ENCODE results near the gene TBC1D14. TPM values are rescaled to one million over a fixed set of nuclear protein-coding genes. Genes with fewer than 3 reads are reported as not detected.

TBC1D14 gene
- polyA plus RNA-seq, 1 of the 3 experiments (the other 2 are of a cell fraction), result 39.5 TPM

DNA sequence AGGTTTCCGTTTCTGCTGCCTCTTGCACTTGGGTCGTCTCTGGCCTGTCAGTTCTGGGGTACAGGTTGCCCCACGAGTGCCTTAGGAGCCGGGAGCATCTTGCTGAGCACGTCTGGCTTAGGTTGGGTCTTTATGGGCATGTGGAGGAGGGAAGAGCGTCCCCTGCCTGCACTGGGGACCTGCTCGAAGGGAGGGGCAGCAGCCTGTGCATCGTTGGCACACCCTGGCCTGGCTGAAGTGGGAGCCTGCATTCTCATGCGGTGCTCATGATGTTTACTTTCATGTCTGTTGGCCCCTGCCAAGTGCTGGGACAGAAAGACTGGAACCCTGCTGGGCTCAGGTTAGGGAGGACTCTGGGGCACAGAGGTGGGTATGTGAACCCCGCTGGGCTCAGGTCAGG is 109.7 kb downstream of the TBC1D14 start:
- POLR2A ChIA-PET, result no interaction called here
- DNase-seq, result no peak
- Histone ChIP-seq H3K9ac (no peak overlapping the region), H3K79me2 (ENCODE audit: insufficient read depth) (no peaks in the 10 kb centered on the region; the same call in 1 of the 2 replicates), H3K9me2 (no peaks in the 10 kb centered on the region), H3K4me2 (no peak overlapping the region), H3K4me1 (ENCODE audit: control insufficient read depth in 1 of 2, insufficient read depth in 2 of 2, low read depth in 1 of 2, low read length in 1 of 2) (peaks cover 0 to 6% of the 10 kb centered on the region in 2 experiments; a peak in 1 of 4 replicates), H2AFZ (ENCODE audit: low read depth) (no peak overlapping the region), H3K36me3 (replicated peaks in 1 of 2; ENCODE audit: control insufficient read depth in 1 of 2, insufficient read depth in 2 of 2, low read length in 1 of 2) (peaks cover 9 to 33% of the 10 kb centered on the region in 2 experiments), H3K4me3 (ENCODE audit: low read depth in 2 of 2, low read length in 1 of 2) (no peak overlapping the region), H3K27ac (ENCODE audit: low read depth in 2 of 2, low read length in 1 of 2) (no peak overlapping the region), H4K20me1 (ENCODE audit: insufficient read depth) (no peaks in the 10 kb centered on the region), H3K27me3 (ENCODE audit: insufficient read depth) (no peaks in the 10 kb centered on the region), H3K9me3 (no peaks in the 10 kb centered on the region), H3F3A (replicated peaks; ENCODE audit: insufficient read depth) (no peaks in the 10 kb centered on the region)
- TF ChIP-seq FOXJ3 (CRISPR knock-in tag; IDR thresholded peaks at IDR 0.05) (no peak), SIN3A (IDR thresholded peaks at IDR 0.05; ENCODE audit: borderline replicate concordance, low read depth, low read length) (no peak), GABPA (IDR thresholded peaks at IDR 0.05; ENCODE audit: low read depth) (no peak), RCOR1 (IDR thresholded peaks at IDR 0.05; ENCODE audit: low read length) (no peak), MEF2A (IDR thresholded peaks at IDR 0.05; ENCODE audit: borderline replicate concordance, low read depth) (no peak), SMC3 (IDR thresholded peaks at IDR 0.05; ENCODE audit: low read depth, low read length) (no peak), JUND (IDR thresholded peaks at IDR 0.05) (no peak)
- TF ChIP-seq, protein P1, sequence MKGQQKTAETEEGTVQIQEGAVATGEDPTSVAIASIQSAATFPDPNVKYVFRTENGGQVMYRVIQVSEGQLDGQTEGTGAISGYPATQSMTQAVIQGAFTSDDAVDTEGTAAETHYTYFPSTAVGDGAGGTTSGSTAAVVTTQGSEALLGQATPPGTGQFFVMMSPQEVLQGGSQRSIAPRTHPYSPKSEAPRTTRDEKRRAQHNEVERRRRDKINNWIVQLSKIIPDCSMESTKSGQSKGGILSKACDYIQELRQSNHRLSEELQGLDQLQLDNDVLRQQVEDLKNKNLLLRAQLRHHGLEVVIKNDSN (IDR thresholded peaks at IDR 0.05; ENCODE audit: borderline replicate concordance, low read depth), result no peak
- TF ChIP-seq, protein P2, sequence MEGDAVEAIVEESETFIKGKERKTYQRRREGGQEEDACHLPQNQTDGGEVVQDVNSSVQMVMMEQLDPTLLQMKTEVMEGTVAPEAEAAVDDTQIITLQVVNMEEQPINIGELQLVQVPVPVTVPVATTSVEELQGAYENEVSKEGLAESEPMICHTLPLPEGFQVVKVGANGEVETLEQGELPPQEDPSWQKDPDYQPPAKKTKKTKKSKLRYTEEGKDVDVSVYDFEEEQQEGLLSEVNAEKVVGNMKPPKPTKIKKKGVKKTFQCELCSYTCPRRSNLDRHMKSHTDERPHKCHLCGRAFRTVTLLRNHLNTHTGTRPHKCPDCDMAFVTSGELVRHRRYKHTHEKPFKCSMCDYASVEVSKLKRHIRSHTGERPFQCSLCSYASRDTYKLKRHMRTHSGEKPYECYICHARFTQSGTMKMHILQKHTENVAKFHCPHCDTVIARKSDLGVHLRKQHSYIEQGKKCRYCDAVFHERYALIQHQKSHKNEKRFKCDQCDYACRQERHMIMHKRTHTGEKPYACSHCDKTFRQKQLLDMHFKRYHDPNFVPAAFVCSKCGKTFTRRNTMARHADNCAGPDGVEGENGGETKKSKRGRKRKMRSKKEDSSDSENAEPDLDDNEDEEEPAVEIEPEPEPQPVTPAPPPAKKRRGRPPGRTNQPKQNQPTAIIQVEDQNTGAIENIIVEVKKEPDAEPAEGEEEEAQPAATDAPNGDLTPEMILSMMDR (IDR thresholded peaks at IDR 0.05), result no peak
- CTCF ChIA-PET, result no interaction called here
- 91% methylated on average over 8 of the region's 10 CpGs for WGBS (ENCODE audit: low lambda C conversion rate)

DNA sequence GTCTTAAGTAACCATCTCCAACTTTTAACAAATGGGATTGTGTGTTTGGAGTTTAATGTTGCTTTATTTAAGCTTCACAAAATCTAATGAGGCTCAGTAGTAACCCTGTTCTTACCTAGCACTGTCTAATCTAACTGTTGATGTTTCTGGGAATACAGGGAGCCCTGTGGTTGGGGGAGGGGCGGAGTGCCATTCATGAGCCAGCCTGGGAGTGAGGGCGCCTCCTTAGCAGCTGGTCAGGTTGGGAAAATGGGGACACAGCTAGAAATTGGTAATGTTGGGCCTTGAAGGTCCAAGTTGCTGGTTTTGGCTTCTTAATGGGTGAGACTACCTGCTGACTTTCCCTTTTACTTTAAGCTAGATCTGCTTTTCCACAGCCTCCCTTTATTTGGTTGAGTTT is 110.7 kb downstream of the TBC1D14 start:
- H3F3A ChIP-seq (replicated peaks; ENCODE audit: insufficient read depth), result no peaks in the 10 kb centered on the region
- WGBS (ENCODE audit: low lambda C conversion rate), result 87% methylated on average over 2 of the region's 2 CpGs
- no peak overlapping the region for H3K4me2 ChIP-seq
- no peaks in the 10 kb centered on the region; the same call in 1 of the 2 replicates for H3K79me2 ChIP-seq (ENCODE audit: insufficient read depth)
- peaks cover 0 to 6% of the 10 kb centered on the region in 2 experiments; a peak in 1 of 4 replicates for H3K4me1 ChIP-seq (ENCODE audit: control insufficient read depth in 1 of 2, insufficient read depth in 2 of 2, low read depth in 1 of 2, low read length in 1 of 2)
- H3K9me2 ChIP-seq, result no peaks in the 10 kb centered on the region
- H4K20me1 ChIP-seq (ENCODE audit: insufficient read depth), result no peaks in the 10 kb centered on the region
- no peak overlapping the region for H3K27ac ChIP-seq (ENCODE audit: low read depth in 2 of 2, low read length in 1 of 2)
- H2AFZ ChIP-seq (ENCODE audit: low read depth), result no peak overlapping the region
- no peaks in the 10 kb centered on the region for H3K9me3 ChIP-seq
- H3K4me3 ChIP-seq (ENCODE audit: low read depth in 2 of 2, low read length in 1 of 2), result no peak overlapping the region
- no peaks in the 10 kb centered on the region for H3K27me3 ChIP-seq (ENCODE audit: insufficient read depth)
- POLR2A ChIA-PET, result no interaction called here
- CTCF ChIA-PET, result interaction anchor here (1.3 to 1.7 kb wide), 2 partner anchors 14 to 50 kb away, joined by 3 to 5 read pairs; no protein-coding TSS in a partner anchor
- no peak overlapping the region for H3K9ac ChIP-seq
- peaks cover 7 to 25% of the 10 kb centered on the region in 2 experiments for H3K36me3 ChIP-seq (replicated peaks in 1 of 2; ENCODE audit: control insufficient read depth in 1 of 2, insufficient read depth in 2 of 2, low read length in 1 of 2)
- TF ChIP-seq, protein P3, sequence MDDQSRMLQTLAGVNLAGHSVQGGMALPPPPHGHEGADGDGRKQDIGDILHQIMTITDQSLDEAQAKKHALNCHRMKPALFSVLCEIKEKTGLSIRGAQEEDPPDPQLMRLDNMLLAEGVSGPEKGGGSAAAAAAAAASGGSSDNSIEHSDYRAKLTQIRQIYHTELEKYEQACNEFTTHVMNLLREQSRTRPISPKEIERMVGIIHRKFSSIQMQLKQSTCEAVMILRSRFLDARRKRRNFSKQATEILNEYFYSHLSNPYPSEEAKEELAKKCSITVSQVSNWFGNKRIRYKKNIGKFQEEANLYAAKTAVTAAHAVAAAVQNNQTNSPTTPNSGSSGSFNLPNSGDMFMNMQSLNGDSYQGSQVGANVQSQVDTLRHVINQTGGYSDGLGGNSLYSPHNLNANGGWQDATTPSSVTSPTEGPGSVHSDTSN (IDR thresholded peaks at IDR 0.05), result no peak
- no peak for DNase-seq
